ENCODE measurements around the gene FAM8A1.

DNA sequence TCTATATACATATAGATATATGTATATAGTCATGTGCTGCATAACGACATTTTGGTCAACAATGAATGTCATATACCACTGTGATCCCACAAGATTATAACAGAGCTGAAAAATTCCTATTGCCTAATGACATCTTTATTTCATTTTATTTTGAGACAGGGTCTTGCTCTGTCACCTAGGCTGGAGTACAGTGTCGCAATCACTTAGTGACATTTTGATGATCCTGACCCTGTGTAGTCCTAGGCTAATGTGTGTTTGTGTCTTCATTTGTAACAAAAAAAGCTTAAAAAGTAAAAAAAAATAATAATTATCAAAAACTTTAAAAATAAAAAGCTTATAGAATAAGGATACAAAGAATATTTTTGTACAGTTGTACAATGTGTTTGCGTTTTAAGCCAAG lies 4.0 kb upstream of the FAM8A1 start:
- TF ChIP-seq POLR2A (IDR thresholded peaks at IDR 0.05; ENCODE audit: low read depth, low read length), result no peak
- no peak for TF ChIP-seq POLR2AphosphoS5 (IDR thresholded peaks at IDR 0.05; ENCODE audit: low read depth, low read length)

Data from GM12892 (cell line).